GM21737 (cell line): ENCODE measurements around the gene ZNF322.

Experiments used
- ATAC-seq: cut with Tn5 transposase; IDR thresholded peaks from one replicate; pipeline ENCODE4 v1.9.1; 2021; ENCODE audit warnings: mild to moderate bottlenecking, moderate library complexity; ENCODE audit not compliant: unreplicated experiment

ZNF322 gene

GRCh38 chr6:26592649-26593048 lies 66.9 kb downstream of the ZNF322 start:
- ATAC-seq: no peak

GRCh38 chr6:26588965-26589364 lies 70.6 kb downstream of the ZNF322 start:
- ATAC-seq: no peak
